ENCODE data around the gene NDUFV2.

DNA sequence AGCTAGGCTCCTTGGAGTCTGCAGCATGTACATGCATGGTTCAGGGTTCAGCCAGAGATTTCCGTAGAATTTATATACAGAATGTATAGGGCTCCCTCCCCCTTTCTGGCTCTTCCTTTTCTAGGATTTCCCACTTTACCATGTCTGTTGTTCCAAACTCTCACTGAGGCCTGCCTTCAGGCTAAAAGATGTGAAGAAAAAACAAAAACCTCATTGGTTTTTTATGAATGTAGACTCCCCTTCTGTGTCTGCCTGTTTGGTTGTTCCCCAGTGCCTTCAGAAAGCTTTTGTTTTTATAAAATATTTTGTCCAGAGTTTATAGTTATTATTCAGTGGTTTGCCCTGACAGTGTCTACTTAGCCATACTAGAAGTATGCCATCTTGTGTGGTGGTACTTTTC lies 3.6 kb downstream of the NDUFV2 start:
- no peak for TF ChIP-seq CTCF (conservative IDR thresholded peaks at IDR 0.05)
- TF ChIP-seq EZH2 (IDR thresholded peaks at IDR 0.05; ENCODE audit: low read depth): no peak

Data from PC-9 (cell line).